ENCODE data around the gene DEFB108B. TPM values are rescaled to one million over a fixed set of nuclear protein-coding genes. Genes with fewer than 3 reads are reported as not detected.
"Not testable (repeated sequence)": the region's sequence is repeated elsewhere in the genome, so short reads cannot be mapped to it uniquely, and the experiment has no call there.

The DEFB108B gene, protein sequence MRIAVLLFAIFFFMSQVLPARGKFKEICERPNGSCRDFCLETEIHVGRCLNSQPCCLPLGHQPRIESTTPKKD
- total RNA-seq = not detected

DNA sequence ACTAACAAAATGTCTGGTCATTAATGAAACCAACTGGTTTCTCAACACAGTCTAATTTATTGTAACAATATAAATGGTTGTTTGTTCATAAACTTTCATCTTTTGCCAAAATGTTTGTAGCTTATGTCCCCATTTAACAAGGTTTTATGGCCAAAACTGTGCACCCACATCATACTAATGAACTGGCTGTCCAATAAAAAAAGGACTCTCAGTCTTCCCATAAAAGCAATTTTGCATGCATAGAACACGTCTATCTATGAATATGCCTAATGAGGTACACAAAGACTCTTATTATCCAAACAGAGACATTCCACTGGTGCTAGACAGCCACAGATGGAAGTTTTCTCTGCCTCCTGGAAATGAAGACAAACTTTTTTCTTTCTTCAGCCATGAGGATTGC is at the start of gene DEFB108B:
Gene DEFB108B, plus strand, starts transcription at position 390 of the 400 bp plus-strand sequence. Its CDS starts 0 bp downstream, at position 390.
- TF ChIP-seq, protein P1, sequence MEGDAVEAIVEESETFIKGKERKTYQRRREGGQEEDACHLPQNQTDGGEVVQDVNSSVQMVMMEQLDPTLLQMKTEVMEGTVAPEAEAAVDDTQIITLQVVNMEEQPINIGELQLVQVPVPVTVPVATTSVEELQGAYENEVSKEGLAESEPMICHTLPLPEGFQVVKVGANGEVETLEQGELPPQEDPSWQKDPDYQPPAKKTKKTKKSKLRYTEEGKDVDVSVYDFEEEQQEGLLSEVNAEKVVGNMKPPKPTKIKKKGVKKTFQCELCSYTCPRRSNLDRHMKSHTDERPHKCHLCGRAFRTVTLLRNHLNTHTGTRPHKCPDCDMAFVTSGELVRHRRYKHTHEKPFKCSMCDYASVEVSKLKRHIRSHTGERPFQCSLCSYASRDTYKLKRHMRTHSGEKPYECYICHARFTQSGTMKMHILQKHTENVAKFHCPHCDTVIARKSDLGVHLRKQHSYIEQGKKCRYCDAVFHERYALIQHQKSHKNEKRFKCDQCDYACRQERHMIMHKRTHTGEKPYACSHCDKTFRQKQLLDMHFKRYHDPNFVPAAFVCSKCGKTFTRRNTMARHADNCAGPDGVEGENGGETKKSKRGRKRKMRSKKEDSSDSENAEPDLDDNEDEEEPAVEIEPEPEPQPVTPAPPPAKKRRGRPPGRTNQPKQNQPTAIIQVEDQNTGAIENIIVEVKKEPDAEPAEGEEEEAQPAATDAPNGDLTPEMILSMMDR (IDR thresholded peaks at IDR 0.05; ENCODE audit: low read depth) = not testable (repeated sequence)

DNA sequence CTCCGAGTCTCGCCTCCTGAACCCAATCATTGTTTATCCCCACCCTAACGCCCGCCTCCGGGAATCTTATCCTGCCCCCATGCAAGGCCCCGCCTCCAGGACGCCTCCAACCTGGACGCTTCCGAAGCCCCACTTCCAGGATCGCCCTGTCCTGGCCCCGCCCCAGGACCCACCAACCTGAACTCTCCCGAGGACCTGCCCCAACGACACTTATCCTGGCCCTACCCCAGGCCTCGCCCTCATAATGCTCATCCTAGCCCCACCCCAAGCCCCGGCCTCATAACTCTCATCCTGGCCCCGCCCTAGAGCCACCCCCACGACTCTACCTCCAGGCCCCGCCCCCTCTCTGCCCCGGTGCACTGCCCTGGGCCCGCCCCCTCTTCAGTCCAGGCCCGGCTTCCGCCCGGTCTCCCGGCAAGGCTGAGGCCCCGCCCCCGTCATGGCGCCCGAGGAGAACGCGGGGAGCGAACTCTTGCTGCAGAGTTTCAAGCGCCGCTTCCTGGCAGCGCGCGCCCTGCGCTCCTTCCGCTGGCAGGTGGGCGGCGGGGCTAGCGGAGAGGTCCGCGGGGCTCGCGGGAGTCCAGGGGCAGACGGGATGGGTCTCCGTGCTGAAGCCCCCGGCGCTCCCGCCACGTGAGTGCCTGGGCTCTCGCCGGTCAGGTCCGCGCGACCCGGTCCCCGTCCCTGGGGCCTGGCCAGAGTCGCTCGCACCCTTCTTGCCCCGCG is 45.7 kb upstream of the DEFB108B start:
- TF ChIP-seq, protein P1 (IDR thresholded peaks at IDR 0.05; ENCODE audit: low read depth) = no peak

DNA sequence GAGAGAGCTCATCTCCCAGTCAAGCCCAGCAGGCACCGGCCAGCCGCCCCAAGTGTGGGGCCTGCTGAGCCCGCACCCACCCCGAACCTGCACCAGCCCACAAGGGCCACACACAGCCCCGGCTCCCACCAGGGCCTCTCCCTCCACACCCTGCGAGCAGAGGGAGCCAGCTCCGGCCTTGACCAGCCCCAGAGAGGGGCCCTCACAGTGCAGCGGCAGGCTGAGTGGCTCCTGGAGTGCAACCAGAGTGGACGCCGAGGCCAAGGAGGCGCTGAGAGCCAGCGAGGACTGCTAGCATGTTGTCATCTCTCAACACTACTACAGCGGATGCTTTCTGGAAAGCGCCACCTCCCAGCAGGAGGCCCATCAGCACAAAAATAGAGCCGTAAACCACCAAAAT is 10.9 kb downstream of the DEFB108B start:
- TF ChIP-seq, protein P1 (IDR thresholded peaks at IDR 0.05; ENCODE audit: low read depth) = no peak

DNA sequence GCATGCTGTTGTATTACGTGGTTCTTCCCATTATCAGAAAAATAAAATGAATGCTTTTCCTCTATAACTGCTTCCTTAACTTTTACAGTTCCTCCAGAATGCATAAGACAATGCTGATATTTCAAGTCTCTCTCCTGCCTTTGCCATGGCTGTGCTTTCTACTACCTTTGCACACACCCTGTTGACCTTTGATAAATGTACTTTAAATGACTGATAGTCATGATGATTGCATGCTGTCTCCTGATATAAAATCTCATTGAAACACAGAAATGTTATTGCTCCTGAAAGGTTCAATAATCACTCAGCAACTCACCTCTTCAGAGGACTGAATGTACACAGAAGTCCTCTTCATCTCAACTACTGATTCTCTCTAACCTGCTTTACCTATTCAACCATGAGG is 45.1 kb downstream of the DEFB108B start, which contains the start of gene DEFB131B:
Gene DEFB131B, plus strand, starts transcription at position 395 of the 400 bp plus-strand sequence. Its CDS starts 0 bp downstream, at position 395.
- TF ChIP-seq, protein P1 (IDR thresholded peaks at IDR 0.05; ENCODE audit: low read depth) = not testable (repeated sequence)

Small RNA genes lying within 50 kb of the gene (small RNA-seq; reads per million reads assigned to genes)
- not detected for gene RNA5SP342

Other genes starting within 250 kb of the DEFB108B start
- not detected for gene DEFB131B, start 45.3 kb downstream of the DEFB108B start, total RNA-seq
- gene XNDC1N, start 95.4 kb downstream of the DEFB108B start, total RNA-seq = 1 to 10 TPM; 3.1 to 8.2 (median 6.4) TPM
- 10 to 100 TPM; 14.3 to 21.4 (median 17.8) TPM for gene RNF121, start 95.8 kb downstream of the DEFB108B start, total RNA-seq
- 10 to 100 TPM in 1 of 4 donors, 1 to 10 TPM in 3; 3.5 to 14.1 (median 5.3) TPM for gene IL18BP, start 165.7 kb downstream of the DEFB108B start, total RNA-seq
- 100 to 1,000 TPM; 121 to 365 (median 225) TPM for gene NUMA1, start 247.3 kb downstream of the DEFB108B start, total RNA-seq
- gene LRRC51, start 247.7 kb downstream of the DEFB108B start, total RNA-seq = 1 to 10 TPM; 3.2 to 7.0 (median 4.5) TPM

All from subcutaneous adipose tissue (tissue), 4 donors.